ENCODE data around the gene CACNA1B.

Gene CACNA1B

DNA sequence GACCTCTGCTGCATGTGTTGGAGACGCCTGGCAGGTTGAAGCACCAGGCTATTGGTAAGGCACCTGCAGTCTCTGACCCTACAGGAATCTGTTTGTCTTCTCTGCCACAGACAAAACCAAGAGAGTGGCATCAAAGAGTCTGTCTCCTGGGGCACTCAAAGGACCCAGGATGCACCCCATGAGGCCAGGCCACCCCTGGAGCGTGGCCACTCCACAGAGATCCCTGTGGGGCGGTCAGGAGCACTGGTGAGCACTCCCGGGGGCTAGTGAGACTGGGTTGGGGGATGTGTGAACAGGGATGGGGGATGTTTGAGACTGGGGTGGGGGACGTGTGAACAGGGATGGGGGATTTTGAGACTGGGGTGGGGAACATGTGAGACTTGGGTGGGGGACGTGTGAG is 240.3 kb downstream of the CACNA1B start:
- H3K27me3 ChIP-seq (ENCODE audit: insufficient read depth, insufficient read length) = no peaks in the 10 kb centered on the region
- no peak for TF ChIP-seq YY1 (IDR thresholded peaks at IDR 0.05; ENCODE audit: insufficient read depth, insufficient read length)
- TF ChIP-seq ZNF274 (IDR thresholded peaks at IDR 0.05; ENCODE audit: low read depth, low read length) = no peak
- TF ChIP-seq SUZ12 (IDR thresholded peaks at IDR 0.05; ENCODE audit: extremely low read depth, insufficient read depth, insufficient read length) = no peak
- H3K9me3 ChIP-seq (ENCODE audit: insufficient read depth, low read length) = peaks cover 23% of the 10 kb centered on the region; the same call in 1 of the 2 replicates
- DNase-seq (ENCODE audit: low read depth, low spot score) = no peak
- no peak overlapping the region for H3K9ac ChIP-seq (ENCODE audit: insufficient read length, low read depth)
- H3K4me1 ChIP-seq (ENCODE audit: insufficient read depth, insufficient read length) = peaks cover 4% of the 10 kb centered on the region
- no peak overlapping the region for H3K4me3 ChIP-seq (ENCODE audit: insufficient read length, low read depth)
- peaks cover 14% of the 10 kb centered on the region for H3K36me3 ChIP-seq (ENCODE audit: insufficient read depth, insufficient read length, low read length)

DNA sequence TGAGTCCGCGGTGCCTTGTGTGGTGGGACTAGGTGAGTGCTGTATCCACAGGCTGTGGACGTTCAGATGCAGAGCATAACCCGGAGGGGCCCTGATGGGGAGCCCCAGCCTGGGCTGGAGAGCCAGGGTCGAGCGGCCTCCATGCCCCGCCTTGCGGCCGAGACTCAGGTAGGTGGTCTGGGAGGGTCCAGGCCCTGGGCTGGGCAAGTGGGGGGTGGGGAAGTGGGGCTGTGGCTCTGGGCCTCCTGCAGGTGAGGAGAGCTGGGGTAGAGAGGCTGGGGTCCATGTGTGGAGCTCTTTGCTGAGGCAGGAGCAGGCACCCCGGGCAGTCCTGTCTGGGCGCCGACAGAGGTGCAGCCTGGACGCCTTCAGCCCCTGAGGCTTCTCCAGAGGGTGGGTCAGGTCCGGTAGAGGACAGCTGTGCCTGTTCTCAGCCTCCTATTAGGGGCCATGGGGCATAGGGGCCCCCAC is 241.1 kb downstream of the CACNA1B start:
- Histone ChIP-seq H3K9me3 (ENCODE audit: insufficient read depth, low read length) (peaks cover 19% of the 10 kb centered on the region; the same call in 1 of the 2 replicates), H3K4me1 (ENCODE audit: insufficient read depth, insufficient read length) (peaks cover 4% of the 10 kb centered on the region), H3K27me3 (ENCODE audit: insufficient read depth, insufficient read length) (no peaks in the 10 kb centered on the region), H3K9ac (ENCODE audit: insufficient read length, low read depth) (no peak overlapping the region), H3K36me3 (ENCODE audit: insufficient read depth, insufficient read length, low read length) (peaks cover 14% of the 10 kb centered on the region), H3K4me3 (ENCODE audit: insufficient read length, low read depth) (no peak overlapping the region)
- no peak for TF ChIP-seq YY1 (IDR thresholded peaks at IDR 0.05; ENCODE audit: insufficient read depth, insufficient read length)
- no peak for TF ChIP-seq SUZ12 (IDR thresholded peaks at IDR 0.05; ENCODE audit: extremely low read depth, insufficient read depth, insufficient read length)
- TF ChIP-seq ZNF274 (IDR thresholded peaks at IDR 0.05; ENCODE audit: low read depth, low read length) = no peak
- DNase-seq (ENCODE audit: low read depth, low spot score) = no peak

DNA sequence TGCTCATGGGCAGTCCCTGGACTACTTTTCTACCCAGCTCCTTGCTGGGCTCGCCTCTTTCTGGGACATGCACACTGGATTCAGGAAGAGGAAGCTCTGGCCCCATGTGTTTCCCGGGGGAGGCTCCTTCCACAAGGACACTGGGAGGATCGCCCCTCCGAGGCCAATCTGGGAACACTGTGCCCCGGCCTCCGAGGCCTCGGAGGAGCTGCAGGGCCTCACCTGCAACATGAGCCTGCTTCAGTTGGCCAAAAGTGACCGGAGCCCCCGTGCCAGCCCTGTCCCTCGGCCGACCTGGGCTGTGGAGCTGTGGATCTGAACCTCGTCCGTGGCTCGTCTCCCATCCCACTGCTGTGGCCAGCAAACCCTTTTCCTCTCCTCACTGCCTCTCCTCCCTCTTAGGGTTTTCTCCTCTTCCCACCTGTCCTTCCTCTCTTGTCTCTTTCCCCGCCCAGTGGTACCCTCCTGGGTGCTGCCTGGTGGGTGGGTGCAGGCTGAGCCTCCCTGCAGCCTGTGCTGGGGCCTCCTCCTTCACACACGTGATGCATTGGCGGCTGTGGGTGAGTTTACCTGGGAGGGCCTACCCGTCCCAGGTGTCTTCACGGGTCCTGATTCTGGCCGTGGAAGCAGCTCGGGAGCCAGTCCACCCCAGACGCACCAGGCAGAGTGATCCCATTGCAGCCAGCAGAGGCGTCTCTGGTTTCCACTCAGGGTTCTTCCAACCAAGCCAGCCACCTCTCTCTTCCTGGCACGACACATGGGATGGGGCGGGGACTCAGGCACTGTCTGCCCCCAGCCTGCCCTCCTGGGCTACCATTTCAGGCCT is 241.8 kb downstream of the CACNA1B start:
- Histone ChIP-seq H3K36me3 (ENCODE audit: insufficient read depth, insufficient read length, low read length) (peaks cover 14% of the 10 kb centered on the region), H3K27me3 (ENCODE audit: insufficient read depth, insufficient read length) (no peaks in the 10 kb centered on the region), H3K4me3 (ENCODE audit: insufficient read length, low read depth) (no peak overlapping the region), H3K9ac (ENCODE audit: insufficient read length, low read depth) (no peak overlapping the region), H3K9me3 (ENCODE audit: insufficient read depth, low read length) (peaks cover 16% of the 10 kb centered on the region; the same call in 1 of the 2 replicates), H3K4me1 (ENCODE audit: insufficient read depth, insufficient read length) (peaks cover 4% of the 10 kb centered on the region)
- DNase-seq (ENCODE audit: low read depth, low spot score) = no peak
- TF ChIP-seq YY1 (IDR thresholded peaks at IDR 0.05; ENCODE audit: insufficient read depth, insufficient read length) = no peak
- no peak for TF ChIP-seq SUZ12 (IDR thresholded peaks at IDR 0.05; ENCODE audit: extremely low read depth, insufficient read depth, insufficient read length)
- no peak for TF ChIP-seq ZNF274 (IDR thresholded peaks at IDR 0.05; ENCODE audit: low read depth, low read length)

DNA sequence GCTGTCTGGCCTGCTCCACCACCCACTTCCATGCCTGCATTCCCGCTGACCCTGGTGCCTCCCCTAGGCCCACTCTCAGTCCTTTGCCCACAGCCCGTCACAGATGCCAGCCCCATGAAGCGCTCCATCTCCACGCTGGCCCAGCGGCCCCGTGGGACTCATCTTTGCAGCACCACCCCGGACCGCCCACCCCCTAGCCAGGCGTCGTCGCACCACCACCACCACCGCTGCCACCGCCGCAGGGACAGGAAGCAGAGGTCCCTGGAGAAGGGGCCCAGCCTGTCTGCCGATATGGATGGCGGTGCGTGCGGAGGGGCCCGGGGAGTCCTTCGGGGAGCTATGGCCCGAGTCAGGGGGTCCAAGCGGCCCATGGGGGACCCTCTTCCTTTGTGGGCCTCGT is 242.5 kb downstream of the CACNA1B start:
- TF ChIP-seq YY1 (IDR thresholded peaks at IDR 0.05; ENCODE audit: insufficient read depth, insufficient read length) (no peak), SUZ12 (IDR thresholded peaks at IDR 0.05; ENCODE audit: extremely low read depth, insufficient read depth, insufficient read length) (no peak), ZNF274 (IDR thresholded peaks at IDR 0.05; ENCODE audit: low read depth, low read length) (no peak)
- Histone ChIP-seq H3K9me3 (ENCODE audit: insufficient read depth, low read length) (peaks cover 15% of the 10 kb centered on the region; the same call in 1 of the 2 replicates), H3K4me1 (ENCODE audit: insufficient read depth, insufficient read length) (peaks cover 4% of the 10 kb centered on the region), H3K36me3 (ENCODE audit: insufficient read depth, insufficient read length, low read length) (peaks cover 14% of the 10 kb centered on the region), H3K4me3 (ENCODE audit: insufficient read length, low read depth) (no peak overlapping the region), H3K9ac (ENCODE audit: insufficient read length, low read depth) (no peak overlapping the region), H3K27me3 (ENCODE audit: insufficient read depth, insufficient read length) (no peaks in the 10 kb centered on the region)
- DNase-seq (ENCODE audit: low read depth, low spot score) = no peak

DNA sequence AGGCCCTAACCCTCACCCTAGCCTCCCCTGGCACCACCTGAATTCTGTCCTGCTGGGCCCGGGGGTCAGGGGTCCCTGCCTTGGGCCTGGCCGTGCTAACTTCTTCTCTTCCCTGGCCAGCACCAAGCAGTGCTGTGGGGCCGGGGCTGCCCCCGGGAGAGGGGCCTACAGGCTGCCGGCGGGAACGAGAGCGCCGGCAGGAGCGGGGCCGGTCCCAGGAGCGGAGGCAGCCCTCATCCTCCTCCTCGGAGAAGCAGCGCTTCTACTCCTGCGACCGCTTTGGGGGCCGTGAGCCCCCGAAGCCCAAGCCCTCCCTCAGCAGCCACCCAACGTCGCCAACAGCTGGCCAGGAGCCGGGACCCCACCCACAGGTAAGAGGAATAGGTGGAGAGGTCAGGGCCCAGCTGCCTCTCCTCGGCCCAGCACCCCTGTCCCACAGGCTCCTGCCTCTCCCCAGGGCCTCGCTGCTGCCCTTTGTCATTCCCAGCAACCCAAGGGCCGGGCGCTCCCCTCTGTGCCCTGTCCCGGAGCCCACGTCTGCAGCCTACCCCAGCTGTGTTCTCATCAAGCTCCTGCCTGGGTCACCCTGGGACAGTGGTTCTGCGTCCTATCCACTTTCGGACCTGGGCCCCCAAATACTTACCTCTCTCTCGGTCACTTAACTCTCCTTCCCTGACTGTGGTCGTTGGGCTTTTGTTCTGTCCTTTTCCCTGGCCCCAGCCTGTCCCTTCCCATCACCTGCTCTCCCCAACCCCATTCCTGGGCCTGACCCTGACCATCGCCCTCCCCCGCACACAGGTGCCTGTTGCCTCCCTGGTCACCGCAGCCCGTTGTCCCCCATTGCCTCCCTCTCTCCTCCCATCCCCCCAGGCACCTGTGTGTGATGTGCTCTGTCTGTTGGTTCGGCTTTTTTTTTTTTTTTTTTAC is 243.2 kb downstream of the CACNA1B start:
- Histone ChIP-seq H3K9ac (ENCODE audit: insufficient read length, low read depth) (no peak overlapping the region), H3K27me3 (ENCODE audit: insufficient read depth, insufficient read length) (no peaks in the 10 kb centered on the region), H3K36me3 (ENCODE audit: insufficient read depth, insufficient read length, low read length) (peaks cover 14% of the 10 kb centered on the region), H3K4me3 (ENCODE audit: insufficient read length, low read depth) (no peak overlapping the region), H3K4me1 (ENCODE audit: insufficient read depth, insufficient read length) (peaks cover 4% of the 10 kb centered on the region), H3K9me3 (ENCODE audit: insufficient read depth, low read length) (peaks cover 17% of the 10 kb centered on the region; the same call in 1 of the 2 replicates)
- TF ChIP-seq SUZ12 (IDR thresholded peaks at IDR 0.05; ENCODE audit: extremely low read depth, insufficient read depth, insufficient read length) (no peak), YY1 (IDR thresholded peaks at IDR 0.05; ENCODE audit: insufficient read depth, insufficient read length) (no peak), ZNF274 (IDR thresholded peaks at IDR 0.05; ENCODE audit: low read depth, low read length) (no peak)
- DNase-seq (ENCODE audit: low read depth, low spot score) = no peak

DNA sequence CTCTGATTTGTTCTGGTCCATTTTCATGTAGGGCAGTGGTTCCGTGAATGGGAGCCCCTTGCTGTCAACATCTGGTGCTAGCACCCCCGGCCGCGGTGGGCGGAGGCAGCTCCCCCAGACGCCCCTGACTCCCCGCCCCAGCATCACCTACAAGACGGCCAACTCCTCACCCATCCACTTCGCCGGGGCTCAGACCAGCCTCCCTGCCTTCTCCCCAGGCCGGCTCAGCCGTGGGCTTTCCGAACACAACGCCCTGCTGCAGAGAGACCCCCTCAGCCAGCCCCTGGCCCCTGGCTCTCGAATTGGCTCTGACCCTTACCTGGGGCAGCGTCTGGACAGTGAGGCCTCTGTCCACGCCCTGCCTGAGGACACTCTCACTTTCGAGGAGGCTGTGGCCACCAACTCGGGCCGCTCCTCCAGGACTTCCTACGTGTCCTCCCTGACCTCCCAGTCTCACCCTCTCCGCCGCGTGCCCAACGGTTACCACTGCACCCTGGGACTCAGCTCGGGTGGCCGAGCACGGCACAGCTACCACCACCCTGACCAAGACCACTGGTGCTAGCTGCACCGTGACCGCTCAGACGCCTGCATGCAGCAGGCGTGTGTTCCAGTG is 244.0 kb downstream of the CACNA1B start:
- H3K4me1 ChIP-seq (ENCODE audit: insufficient read depth, insufficient read length) = peaks cover 4% of the 10 kb centered on the region
- no peak overlapping the region for H3K9ac ChIP-seq (ENCODE audit: insufficient read length, low read depth)
- peaks cover 14% of the 10 kb centered on the region for H3K36me3 ChIP-seq (ENCODE audit: insufficient read depth, insufficient read length, low read length)
- H3K9me3 ChIP-seq (ENCODE audit: insufficient read depth, low read length) = peaks cover 22% of the 10 kb centered on the region; the same call in 1 of the 2 replicates
- no peak for TF ChIP-seq YY1 (IDR thresholded peaks at IDR 0.05; ENCODE audit: insufficient read depth, insufficient read length)
- TF ChIP-seq ZNF274 (IDR thresholded peaks at IDR 0.05; ENCODE audit: low read depth, low read length) = no peak
- no peak for TF ChIP-seq SUZ12 (IDR thresholded peaks at IDR 0.05; ENCODE audit: extremely low read depth, insufficient read depth, insufficient read length)
- no peak for DNase-seq (ENCODE audit: low read depth, low spot score)
- H3K4me3 ChIP-seq (ENCODE audit: insufficient read length, low read depth) = no peak overlapping the region
- no peaks in the 10 kb centered on the region for H3K27me3 ChIP-seq (ENCODE audit: insufficient read depth, insufficient read length)
